Measurements from ENCODE around the gene TSPAN2. TPM values are rescaled to one million over a fixed set of nuclear protein-coding genes. Genes with fewer than 3 reads are reported as not detected.

Gene TSPAN2
- total and polyA plus RNA-seq, 8 donors: 1.6 to 10.2 (median 2.6) TPM

- Histone ChIP-seq H3K4me1 (no peaks in the 10 kb centered on the region), H3K27me3 (no peaks in the 10 kb centered on the region), H3K4me3 (no peak overlapping the region), H3K27ac (peak overlapping the region in 3 of 4 donors; percentile 28 to 63 (median 54)), H3K36me3 (no peaks in the 10 kb centered on the region), H3K9me3 (no peaks in the 10 kb centered on the region)
- no peak for DNase-seq
- ATAC-seq: peak; percentile 17 to 51 (median 38)
- 41% methylated on average over 9 of the region's 9 CpGs for WGBS, 2 donors
- FAIRE-seq: no peak
- TF ChIP-seq, protein P1, sequence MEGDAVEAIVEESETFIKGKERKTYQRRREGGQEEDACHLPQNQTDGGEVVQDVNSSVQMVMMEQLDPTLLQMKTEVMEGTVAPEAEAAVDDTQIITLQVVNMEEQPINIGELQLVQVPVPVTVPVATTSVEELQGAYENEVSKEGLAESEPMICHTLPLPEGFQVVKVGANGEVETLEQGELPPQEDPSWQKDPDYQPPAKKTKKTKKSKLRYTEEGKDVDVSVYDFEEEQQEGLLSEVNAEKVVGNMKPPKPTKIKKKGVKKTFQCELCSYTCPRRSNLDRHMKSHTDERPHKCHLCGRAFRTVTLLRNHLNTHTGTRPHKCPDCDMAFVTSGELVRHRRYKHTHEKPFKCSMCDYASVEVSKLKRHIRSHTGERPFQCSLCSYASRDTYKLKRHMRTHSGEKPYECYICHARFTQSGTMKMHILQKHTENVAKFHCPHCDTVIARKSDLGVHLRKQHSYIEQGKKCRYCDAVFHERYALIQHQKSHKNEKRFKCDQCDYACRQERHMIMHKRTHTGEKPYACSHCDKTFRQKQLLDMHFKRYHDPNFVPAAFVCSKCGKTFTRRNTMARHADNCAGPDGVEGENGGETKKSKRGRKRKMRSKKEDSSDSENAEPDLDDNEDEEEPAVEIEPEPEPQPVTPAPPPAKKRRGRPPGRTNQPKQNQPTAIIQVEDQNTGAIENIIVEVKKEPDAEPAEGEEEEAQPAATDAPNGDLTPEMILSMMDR (IDR thresholded peaks at IDR 0.05): no peak
- intact Hi-C loops (cut with DNase I): no loop called here
These were observed 4.3 kb downstream of the TSPAN2 start for GRCh38 chr1:115084902-115085511.

GRCh38 chr1:115082949-115083348, 6.4 kb downstream of the TSPAN2 start:
- Histone ChIP-seq H3K4me1 (no peaks in the 10 kb centered on the region), H3K36me3 (no peaks in the 10 kb centered on the region), H3K27me3 (no peaks in the 10 kb centered on the region), H3K27ac (no peak overlapping the region), H3K9me3 (no peaks in the 10 kb centered on the region), H3K4me3 (no peak overlapping the region)
- WGBS, 2 donors: 56 to 82% methylated on average over 6 of the region's 6 CpGs
- FAIRE-seq: no peak
- no peak for DNase-seq
- ATAC-seq: peak in 3 of 4 donors; percentile 18 to 59 (median 58)
- TF ChIP-seq, protein P1 (IDR thresholded peaks at IDR 0.05): no peak
- intact Hi-C loops (cut with DNase I): no loop called here

GRCh38 chr1:115078708-115079107, 10.6 kb downstream of the TSPAN2 start:
- ATAC-seq: no peak
- no peaks in the 10 kb centered on the region for H3K36me3 ChIP-seq
- WGBS, 2 donors: 67 to 75% methylated on average over 4 of the region's 4 CpGs
- no peak for FAIRE-seq
- H3K4me1 ChIP-seq: no peaks in the 10 kb centered on the region
- intact Hi-C loops (cut with DNase I): no loop called here
- no peak overlapping the region for H3K4me3 ChIP-seq
- no peaks in the 10 kb centered on the region for H3K27me3 ChIP-seq
- no peaks in the 10 kb centered on the region for H3K9me3 ChIP-seq
- no peak overlapping the region for H3K27ac ChIP-seq
- TF ChIP-seq, protein P1 (IDR thresholded peaks at IDR 0.05): no peak
- DNase-seq: no peak

- Histone ChIP-seq H3K36me3 (no peaks in the 10 kb centered on the region), H3K9me3 (no peaks in the 10 kb centered on the region), H3K27me3 (no peaks in the 10 kb centered on the region), H3K4me1 (no peaks in the 10 kb centered on the region), H3K27ac (no peak overlapping the region), H3K4me3 (no peak overlapping the region)
- no peak for DNase-seq
- TF ChIP-seq, protein P1 (IDR thresholded peaks at IDR 0.05): no peak
- WGBS, 2 donors: 82 to 91% methylated on average over 1 of the region's 1 CpG
- intact Hi-C loops (cut with DNase I): no loop called here
- no peak for ATAC-seq
- no peak for FAIRE-seq
These were observed 11.3 kb downstream of the TSPAN2 start for GRCh38 chr1:115077984-115078330.

- H3K36me3 ChIP-seq: no peaks in the 10 kb centered on the region
- ATAC-seq (no peak), DNase-seq (no peak), FAIRE-seq (no peak)
- no peaks in the 10 kb centered on the region for H3K4me1 ChIP-seq
- H3K27me3 ChIP-seq: no peaks in the 10 kb centered on the region
- intact Hi-C loops (cut with DNase I): no loop called here
- TF ChIP-seq, protein P1 (IDR thresholded peaks at IDR 0.05): no peak
- H3K9me3 ChIP-seq: no peaks in the 10 kb centered on the region
- H3K4me3 ChIP-seq: no peak overlapping the region
- WGBS, 2 donors: 78 to 82% methylated on average over 5 of the region's 5 CpGs
- no peak overlapping the region for H3K27ac ChIP-seq
These were observed 11.9 kb downstream of the TSPAN2 start for GRCh38 chr1:115077286-115077983.
